ENCODE measurements around the gene SYNDIG1L. TPM values are rescaled to one million over a fixed set of nuclear protein-coding genes. Genes with fewer than 3 reads are reported as not detected.

SYNDIG1L gene
- total and polyA plus RNA-seq, 2 donors, result 0.19 TPM; not detected in 1

GRCh38 chr14:74357585-74357984 is 68.4 kb downstream of the SYNDIG1L start:
- no peak overlapping the region for H3K27ac ChIP-seq (ENCODE audit: low read depth)
- H3K36me3 ChIP-seq (ENCODE audit: insufficient read depth), result no peaks in the 10 kb centered on the region
- H3K4me1 ChIP-seq (ENCODE audit: insufficient read depth), result no peaks in the 10 kb centered on the region
- no peak for DNase-seq (ENCODE audit: extremely low spot score)
- 91% methylated on average over 19 of the region's 19 CpGs for WGBS
- no peak overlapping the region for H3K4me3 ChIP-seq (ENCODE audit: low read depth, low read length)

GRCh38 chr14:74356892-74357575 is 69.0 kb downstream of the SYNDIG1L start:
- Histone ChIP-seq H3K4me1 (ENCODE audit: insufficient read depth) (no peaks in the 10 kb centered on the region), H3K36me3 (ENCODE audit: insufficient read depth) (no peaks in the 10 kb centered on the region)
- WGBS, result 92% methylated on average over 32 of the region's 32 CpGs

More at GRCh38 chr14:74356892-74357575, 69.0 kb downstream of the SYNDIG1L start:
- H3K4me3 ChIP-seq (ENCODE audit: low read depth, low read length), result no peak overlapping the region
- no peak for DNase-seq (ENCODE audit: extremely low spot score)
- H3K27ac ChIP-seq (ENCODE audit: low read depth), result no peak overlapping the region

Other genes starting within 250 kb of the SYNDIG1L start
- gene VSX2, start 186.8 kb downstream of the SYNDIG1L start, total RNA-seq, result not detected
- gene VSX2, start 186.8 kb downstream of the SYNDIG1L start, polyA plus RNA-seq, result not detected
- gene ABCD4, start 123.3 kb downstream of the SYNDIG1L start, total RNA-seq, result 30.6 TPM
- 36.0 TPM for gene ABCD4, start 123.3 kb downstream of the SYNDIG1L start, polyA plus RNA-seq
- not detected for gene VRTN, start 77.7 kb downstream of the SYNDIG1L start, total RNA-seq
- not detected for gene VRTN, start 77.7 kb downstream of the SYNDIG1L start, polyA plus RNA-seq
- 99.8 TPM for gene NPC2, start 67.1 kb upstream of the SYNDIG1L start, total RNA-seq
- 288 TPM for gene NPC2, start 67.1 kb upstream of the SYNDIG1L start, polyA plus RNA-seq
- gene ISCA2, start 67.6 kb upstream of the SYNDIG1L start, total RNA-seq, result 18.2 TPM
- 19.1 TPM for gene ISCA2, start 67.6 kb upstream of the SYNDIG1L start, polyA plus RNA-seq
- 26.7 TPM for gene LTBP2, start 186.0 kb upstream of the SYNDIG1L start, total RNA-seq
- gene LTBP2, start 186.0 kb upstream of the SYNDIG1L start, polyA plus RNA-seq, result 6.8 TPM